ENCODE measurements around the gene KRTAP12-4. TPM values are rescaled to one million over a fixed set of nuclear protein-coding genes. Genes with fewer than 3 reads are reported as not detected.

The KRTAP12-4 gene
- total RNA-seq, 1 experiment from 2014 or later: not detected

Other genes with a start within 250 kb of the KRTAP12-4 start
- gene LRRC3, start 199.1 kb downstream of the KRTAP12-4 start, total RNA-seq (2014; rRNA removed; shearing (Covaris generic)): 3.8 and 4.6 TPM in 2 replicates
- gene KRTAP10-1, start 114.5 kb downstream of the KRTAP12-4 start, total RNA-seq (2014; rRNA removed; shearing (Covaris generic)): not detected in 2 replicates
- gene KRTAP10-2, start 103.2 kb downstream of the KRTAP12-4 start, total RNA-seq (2014; rRNA removed; shearing (Covaris generic)): not detected in 2 replicates
- gene KRTAP10-3, start 95.9 kb downstream of the KRTAP12-4 start, total RNA-seq (2014; rRNA removed; shearing (Covaris generic)): not detected in 2 replicates
- not detected in 2 replicates for gene KRTAP10-4, start 80.9 kb downstream of the KRTAP12-4 start, total RNA-seq (2014; rRNA removed; shearing (Covaris generic))
- not detected in 2 replicates for gene KRTAP10-5, start 74.1 kb downstream of the KRTAP12-4 start, total RNA-seq (2014; rRNA removed; shearing (Covaris generic))
- gene KRTAP10-6, start 62.2 kb downstream of the KRTAP12-4 start, total RNA-seq (2014; rRNA removed; shearing (Covaris generic)): not detected in 2 replicates
- not detected in 2 replicates for gene KRTAP10-7, start 54.1 kb downstream of the KRTAP12-4 start, total RNA-seq (2014; rRNA removed; shearing (Covaris generic))
- not detected in 2 replicates for gene KRTAP10-8, start 42.6 kb downstream of the KRTAP12-4 start, total RNA-seq (2014; rRNA removed; shearing (Covaris generic))
- not detected in 2 replicates for gene KRTAP10-9, start 27.6 kb downstream of the KRTAP12-4 start, total RNA-seq (2014; rRNA removed; shearing (Covaris generic))
- gene KRTAP10-10, start 17.3 kb downstream of the KRTAP12-4 start, total RNA-seq (2014; rRNA removed; shearing (Covaris generic)): not detected in 2 replicates
- not detected in 2 replicates for gene KRTAP10-11, start 8.2 kb downstream of the KRTAP12-4 start, total RNA-seq (2014; rRNA removed; shearing (Covaris generic))
- not detected in 2 replicates for gene KRTAP12-3, start 3.3 kb upstream of the KRTAP12-4 start, total RNA-seq (2014; rRNA removed; shearing (Covaris generic))
- not detected in 2 replicates for gene KRTAP12-2, start 12.3 kb upstream of the KRTAP12-4 start, total RNA-seq (2014; rRNA removed; shearing (Covaris generic))
- 0.17 TPM in 1 of 2 replicates, not detected in the other for gene KRTAP12-1, start 27.5 kb upstream of the KRTAP12-4 start, total RNA-seq (2014; rRNA removed; shearing (Covaris generic))
- not detected in 2 replicates for gene KRTAP10-12, start 42.5 kb upstream of the KRTAP12-4 start, total RNA-seq (2014; rRNA removed; shearing (Covaris generic))
- 1.0 and 1.8 TPM in 2 replicates for gene TSPEAR, start 56.9 kb upstream of the KRTAP12-4 start, total RNA-seq (2014; rRNA removed; shearing (Covaris generic))
- gene UBE2G2, start 147.2 kb upstream of the KRTAP12-4 start, total RNA-seq (2014; rRNA removed; shearing (Covaris generic)): 66.4 and 76.8 TPM in 2 replicates
- gene SUMO3, start 163.4 kb upstream of the KRTAP12-4 start, total RNA-seq (2014; rRNA removed; shearing (Covaris generic)): 80.8 and 91.1 TPM in 2 replicates
- gene PTTG1IP, start 219.0 kb upstream of the KRTAP12-4 start, total RNA-seq (2014; rRNA removed; shearing (Covaris generic)): 117 and 134 TPM in 2 replicates

All from H7 (cell line).